Hepatic stellate cell (primary cell): ENCODE data around the gene SNAPIN.
"Not testable (repeated sequence)": the region's sequence is repeated elsewhere in the genome, so short reads cannot be mapped to it uniquely, and the experiment has no call there.

Experiments
- DNase-seq: peaks from one replicate; pipeline ENCODE4 v3.0.0; 2011; ENCODE audit warnings: low spot score

The SNAPIN gene

GRCh38 chr1:153626904-153627714, 31.4 kb upstream of the SNAPIN start, which contains the start of gene S100A13:
TSS of gene S100A13 (minus strand) at chr1:153627505. CDS start at chr1:153626472, 1,033 bp downstream.
- peak; percentile 93 for DNase-seq

GRCh38 chr1:153627715-153628626, 30.5 kb upstream of the SNAPIN start, which contains the start of gene S100A1:
TSS of gene S100A1 (plus strand) at chr1:153628434. CDS start at chr1:153630522, 2,088 bp downstream.
- DNase-seq = no peak

GRCh38 chr1:153628638-153629342, 29.7 kb upstream of the SNAPIN start:
- DNase-seq = no peak

DNA sequence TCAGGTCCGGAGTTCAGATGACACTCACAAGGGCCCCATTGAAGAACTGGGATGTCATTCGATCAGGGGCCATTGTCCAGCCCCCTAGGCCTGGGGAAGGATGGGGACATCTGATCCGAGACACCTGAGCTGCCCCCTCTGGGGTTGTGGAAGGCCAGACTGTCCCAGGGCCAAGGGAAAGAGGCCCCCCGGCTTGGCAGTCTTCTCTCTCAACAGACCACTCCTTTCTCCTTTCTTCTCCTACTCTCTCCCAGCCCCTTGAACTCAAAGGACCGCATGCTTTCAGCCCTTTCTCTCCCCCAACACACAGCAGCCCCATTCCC, 29.2 kb upstream of the SNAPIN start:
- no peak for DNase-seq

DNA sequence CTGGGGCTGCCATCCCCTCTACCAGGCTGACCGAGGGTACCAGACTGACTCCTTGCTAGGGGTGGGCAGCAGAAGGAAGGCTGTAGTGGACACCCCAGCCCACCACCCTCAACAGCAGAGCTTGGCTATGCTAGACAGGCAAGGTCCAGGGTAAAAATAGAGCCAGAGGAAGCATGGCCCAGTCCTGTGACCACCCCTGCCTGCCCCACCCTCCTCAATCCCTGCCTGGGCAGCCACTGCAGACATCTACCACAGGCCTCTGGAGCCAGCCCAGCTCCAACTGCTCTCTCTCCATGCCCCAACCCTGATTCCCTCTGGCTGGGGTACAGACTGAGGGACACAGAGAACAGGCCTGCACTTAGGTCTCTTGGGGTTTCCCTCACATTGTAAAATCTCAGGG, 28.5 kb upstream of the SNAPIN start:
- DNase-seq = no peak

DNA sequence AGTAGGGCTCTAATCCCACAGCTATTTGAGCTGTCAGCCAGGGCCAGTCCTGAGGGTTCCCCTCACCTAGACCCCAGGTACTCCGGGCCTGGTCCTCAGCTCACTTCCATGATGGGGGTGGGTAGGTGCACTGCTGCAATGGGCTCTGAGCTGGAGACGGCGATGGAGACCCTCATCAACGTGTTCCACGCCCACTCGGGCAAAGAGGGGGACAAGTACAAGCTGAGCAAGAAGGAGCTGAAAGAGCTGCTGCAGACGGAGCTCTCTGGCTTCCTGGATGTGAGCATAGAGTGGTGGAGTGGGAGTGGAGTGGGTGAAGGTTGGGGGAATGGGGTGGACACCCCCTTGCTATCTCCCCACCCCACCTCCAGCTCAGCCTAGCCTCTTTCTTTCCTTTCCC, 28.1 kb upstream of the SNAPIN start:
- no peak for DNase-seq

DNA sequence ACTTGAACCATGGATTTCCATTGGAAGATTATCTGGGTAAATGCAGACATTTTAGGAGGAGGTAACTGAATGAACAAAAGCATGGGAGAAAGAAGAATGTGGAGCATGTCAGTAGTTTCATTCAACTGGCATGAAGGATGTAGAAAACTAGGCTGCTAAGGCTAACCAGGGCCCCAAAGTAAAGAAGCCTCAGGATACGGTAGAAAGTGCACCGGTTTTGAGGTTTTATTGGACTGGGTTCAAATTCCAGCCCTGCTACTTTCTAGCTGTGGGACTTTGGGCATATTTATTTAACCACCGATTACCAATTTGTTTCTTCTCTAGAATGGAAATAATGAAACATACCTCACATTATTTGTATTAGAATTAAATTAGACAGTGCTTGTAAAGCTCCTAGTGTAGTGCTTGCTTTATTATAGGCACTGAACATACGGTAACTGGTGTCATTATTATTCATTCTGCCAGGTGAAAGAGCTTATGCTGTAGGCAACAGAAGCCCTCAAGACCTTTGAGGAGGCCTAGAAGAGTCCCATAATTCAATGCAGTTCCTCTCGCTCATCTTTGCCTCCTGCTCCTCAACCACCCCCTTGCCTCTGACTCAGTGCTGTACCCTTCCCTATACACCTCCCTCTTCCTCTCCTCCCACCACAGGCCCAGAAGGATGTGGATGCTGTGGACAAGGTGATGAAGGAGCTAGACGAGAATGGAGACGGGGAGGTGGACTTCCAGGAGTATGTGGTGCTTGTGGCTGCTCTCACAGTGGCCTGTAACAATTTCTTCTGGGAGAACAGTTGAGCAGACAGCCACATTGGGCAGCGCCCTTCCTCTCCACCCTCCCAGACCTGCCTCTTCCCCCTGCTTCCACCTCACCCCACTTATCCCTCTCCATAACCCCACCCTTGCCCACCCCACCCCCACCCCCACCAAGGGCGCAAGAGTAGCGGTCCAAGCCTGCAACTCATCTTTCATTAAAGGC, 27.2 kb upstream of the SNAPIN start:
- no peak for DNase-seq

DNA sequence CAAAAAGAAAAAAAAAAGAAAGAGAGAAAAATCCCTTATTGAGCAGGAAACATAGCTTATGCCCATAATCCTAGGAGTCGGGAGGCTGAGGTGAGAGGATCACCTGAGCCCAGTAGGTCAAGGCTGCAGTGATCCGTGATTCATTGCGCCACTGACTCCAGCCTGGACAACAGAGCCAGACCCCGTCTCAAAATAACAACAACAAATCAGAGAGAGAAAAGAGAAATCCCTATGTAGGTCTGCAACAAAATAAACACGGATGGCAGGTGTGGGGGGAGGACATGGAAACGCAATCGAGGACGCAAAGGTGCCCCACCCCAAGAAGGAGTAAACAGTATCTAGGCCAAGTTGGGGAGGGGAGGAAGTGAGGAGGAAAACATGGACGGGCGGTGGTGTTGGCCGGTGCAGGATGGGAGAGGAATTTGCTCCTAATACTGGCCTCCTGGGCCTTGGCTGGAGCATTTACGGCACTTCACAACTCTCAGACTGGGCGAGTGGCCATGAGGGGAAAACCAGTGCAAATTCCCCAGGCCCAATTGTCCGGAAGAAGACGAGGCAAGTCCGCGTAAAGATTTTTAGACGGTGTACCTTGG, 25.2 kb upstream of the SNAPIN start:
- no peak for DNase-seq

DNA sequence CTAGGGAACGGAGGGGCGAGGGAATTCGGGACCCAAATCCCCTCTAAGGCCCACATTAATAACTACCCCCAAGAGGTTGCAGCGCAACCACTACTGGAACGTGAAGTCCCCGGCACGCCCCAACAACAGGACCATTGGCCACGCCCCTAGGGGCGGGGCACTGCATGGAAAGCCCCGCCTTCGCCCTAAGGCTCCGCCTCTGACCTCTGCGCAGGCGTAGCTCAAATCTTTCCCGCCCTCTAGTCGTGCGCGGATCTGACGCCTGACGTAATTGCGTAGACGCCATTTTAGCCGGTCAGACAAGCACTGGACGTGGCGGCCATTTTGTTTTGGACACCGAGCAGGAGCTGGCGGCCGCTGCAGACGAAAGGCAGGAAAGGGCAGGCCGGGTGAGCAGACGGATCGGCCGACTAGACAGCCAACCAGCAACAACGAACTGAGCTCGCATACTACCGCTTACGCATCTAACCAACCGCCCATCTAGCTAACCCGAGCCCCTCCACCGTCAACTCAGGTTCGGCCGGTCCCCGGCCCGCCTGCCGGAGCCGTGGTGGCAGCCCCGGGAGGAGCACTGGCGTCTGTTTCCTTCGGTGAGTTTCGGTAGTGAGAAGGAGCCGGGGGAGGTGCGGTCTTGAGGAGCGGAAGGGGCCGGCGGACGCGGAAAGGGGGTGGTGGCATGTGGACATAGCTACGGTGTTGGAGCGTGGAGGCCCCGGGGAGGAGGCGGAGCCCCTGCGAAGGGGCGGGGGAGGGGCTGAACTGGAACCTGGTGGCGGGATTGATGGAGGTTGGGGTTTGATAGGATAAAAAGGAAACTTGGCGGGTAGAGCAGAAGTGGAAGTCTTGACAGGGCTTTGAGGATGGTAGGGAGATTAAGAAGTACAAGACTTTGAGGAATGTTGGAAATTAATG, 24.5 kb upstream of the SNAPIN start, which contains the start of gene CHTOP:
Gene CHTOP (plus strand): TSS at position 313 of the 912 bp plus-strand sequence. CDS start 2,523 bp downstream, outside the sequence.
- DNase-seq = peak; percentile 98

GRCh38 chr1:153635872-153636271, 22.6 kb upstream of the SNAPIN start:
- DNase-seq = no peak

- DNase-seq = no peak
These were observed 22.2 kb upstream of the SNAPIN start for GRCh38 chr1:153636312-153636711.

DNA sequence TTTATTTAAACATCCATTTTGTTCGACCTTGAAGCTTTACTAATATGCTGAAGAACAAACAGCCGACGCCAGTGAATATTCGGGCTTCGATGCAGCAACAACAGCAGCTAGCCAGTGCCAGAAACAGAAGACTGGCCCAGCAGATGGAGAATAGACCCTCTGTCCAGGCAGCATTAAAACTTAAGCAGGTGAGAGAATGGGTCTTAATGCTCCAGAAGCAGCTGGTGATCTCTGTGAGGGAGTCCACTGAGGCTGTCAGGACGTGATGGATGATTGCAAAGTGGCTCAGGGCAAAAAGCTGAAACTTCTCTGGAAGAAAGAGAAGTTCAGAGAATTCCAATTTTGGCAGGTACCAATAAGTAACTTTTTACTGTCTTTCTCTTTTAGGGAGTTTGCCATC, 20.2 kb upstream of the SNAPIN start:
- DNase-seq = no peak

GRCh38 chr1:153639280-153639679, 19.2 kb upstream of the SNAPIN start:
- DNase-seq = no peak

- DNase-seq = not testable (repeated sequence)
These were observed 18.3 kb upstream of the SNAPIN start for GRCh38 chr1:153640213-153640612.

DNA sequence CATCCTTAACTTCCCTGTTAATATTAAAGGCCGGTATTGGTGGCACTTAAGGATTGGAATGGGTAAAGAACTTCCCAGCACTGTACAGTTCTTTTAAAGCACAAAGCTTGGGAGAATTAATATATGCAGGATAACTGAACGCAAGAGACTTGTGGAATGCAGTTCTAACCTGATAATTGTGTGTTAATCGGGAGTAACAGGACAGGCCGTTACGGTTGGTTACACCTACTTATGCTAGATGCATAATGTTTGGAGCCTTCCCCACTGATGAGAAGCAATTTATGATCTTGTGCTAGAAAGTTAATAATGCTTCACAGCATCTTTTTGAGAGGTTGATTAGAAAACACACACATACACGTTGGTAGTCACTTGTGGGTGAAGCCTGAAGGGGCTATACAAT, 17.6 kb upstream of the SNAPIN start:
- DNase-seq = no peak

DNA sequence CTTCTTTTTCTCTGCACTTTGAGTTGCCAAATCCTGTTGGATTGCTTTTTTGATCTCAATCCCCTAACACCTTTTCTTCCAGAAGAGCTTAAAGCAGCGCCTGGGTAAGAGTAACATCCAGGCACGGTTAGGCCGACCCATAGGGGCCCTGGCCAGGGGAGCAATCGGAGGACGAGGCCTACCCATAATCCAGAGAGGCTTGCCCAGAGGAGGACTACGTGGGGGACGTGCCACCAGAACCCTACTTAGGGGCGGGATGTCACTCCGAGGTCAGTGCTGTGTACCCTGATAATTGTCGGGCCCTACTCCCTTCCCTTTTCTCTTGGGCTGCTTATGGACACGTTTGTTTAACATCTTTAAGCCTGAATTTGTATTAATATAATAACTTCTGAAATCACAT, 16.3 kb upstream of the SNAPIN start:
- no peak for DNase-seq

GRCh38 chr1:153643100-153643499, 15.4 kb upstream of the SNAPIN start:
- no peak for DNase-seq

- no peak for DNase-seq
These were observed 14.7 kb upstream of the SNAPIN start for GRCh38 chr1:153643816-153644215.

DNA sequence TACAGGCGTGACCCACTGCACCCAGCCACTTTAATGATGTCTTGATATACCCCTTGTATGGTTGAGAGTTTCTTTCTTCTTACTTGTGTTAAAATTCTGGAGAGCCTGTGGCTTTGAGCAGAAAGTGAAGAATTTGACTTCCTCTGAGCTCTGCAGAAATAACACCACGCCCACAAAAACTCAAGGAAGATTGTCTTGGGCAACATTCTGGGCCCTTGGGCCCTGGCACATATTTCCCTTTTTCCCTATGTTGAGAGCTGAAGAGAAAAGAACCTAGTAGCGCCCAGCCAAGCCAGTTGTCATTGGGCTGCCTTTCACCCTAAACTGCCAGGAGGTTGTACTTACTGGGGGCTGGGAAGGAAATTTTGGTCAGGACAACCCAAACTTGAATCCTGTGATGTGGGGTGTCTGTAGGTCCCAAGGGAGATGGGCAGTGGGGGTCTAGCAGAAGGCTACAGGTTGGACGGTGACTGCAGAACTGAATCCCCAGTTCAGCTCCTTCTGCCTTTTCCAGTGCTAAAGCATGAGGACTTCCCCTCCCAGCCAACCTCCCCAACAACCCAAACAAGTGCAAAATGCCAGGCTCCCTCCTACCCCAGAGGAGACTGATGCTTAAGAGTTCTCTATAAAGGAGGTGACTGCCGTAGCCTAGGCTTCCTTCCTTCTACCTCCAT, 11.7 kb upstream of the SNAPIN start:
- DNase-seq = no peak
